ENCODE results near the gene KIAA0319L.
A peak's percentile ranks its signal among the peaks of the same experiment; 100 is the strongest.

The KIAA0319L gene

DNA sequence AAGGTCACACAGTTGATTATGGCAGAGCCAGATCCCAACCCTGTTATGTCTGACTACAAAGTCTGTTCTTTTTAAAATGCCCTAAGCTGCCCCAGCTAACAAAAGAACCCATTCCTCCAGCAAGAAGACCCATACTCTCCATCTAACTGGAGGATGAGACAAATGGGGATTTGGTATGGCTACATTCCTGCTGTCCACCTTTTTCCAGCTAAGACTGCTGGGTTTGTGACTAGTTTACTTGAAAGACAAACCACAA lies 112.8 kb downstream of the KIAA0319L start:
- H3K27me3 ChIP-seq (replicated peaks): no peaks in the 10 kb centered on the region
- in situ Hi-C loops (cut with HindIII; ENCODE audit: low pct_ligation_motif_present, low sequenced_read_pairs): no loop called here
- TF ChIP-seq, protein P1, sequence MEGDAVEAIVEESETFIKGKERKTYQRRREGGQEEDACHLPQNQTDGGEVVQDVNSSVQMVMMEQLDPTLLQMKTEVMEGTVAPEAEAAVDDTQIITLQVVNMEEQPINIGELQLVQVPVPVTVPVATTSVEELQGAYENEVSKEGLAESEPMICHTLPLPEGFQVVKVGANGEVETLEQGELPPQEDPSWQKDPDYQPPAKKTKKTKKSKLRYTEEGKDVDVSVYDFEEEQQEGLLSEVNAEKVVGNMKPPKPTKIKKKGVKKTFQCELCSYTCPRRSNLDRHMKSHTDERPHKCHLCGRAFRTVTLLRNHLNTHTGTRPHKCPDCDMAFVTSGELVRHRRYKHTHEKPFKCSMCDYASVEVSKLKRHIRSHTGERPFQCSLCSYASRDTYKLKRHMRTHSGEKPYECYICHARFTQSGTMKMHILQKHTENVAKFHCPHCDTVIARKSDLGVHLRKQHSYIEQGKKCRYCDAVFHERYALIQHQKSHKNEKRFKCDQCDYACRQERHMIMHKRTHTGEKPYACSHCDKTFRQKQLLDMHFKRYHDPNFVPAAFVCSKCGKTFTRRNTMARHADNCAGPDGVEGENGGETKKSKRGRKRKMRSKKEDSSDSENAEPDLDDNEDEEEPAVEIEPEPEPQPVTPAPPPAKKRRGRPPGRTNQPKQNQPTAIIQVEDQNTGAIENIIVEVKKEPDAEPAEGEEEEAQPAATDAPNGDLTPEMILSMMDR (IDR thresholded peaks at IDR 0.05; ENCODE audit: low read depth, low read length, missing control alignments): no peak
- no peak overlapping the region for H3K27ac ChIP-seq
- no peak overlapping the region for H3K4me3 ChIP-seq (ENCODE audit: low read depth, low read length)
- peaks cover 54% of the 10 kb centered on the region for H3K36me3 ChIP-seq (replicated peaks)
- DNase-seq: no peak

DNA sequence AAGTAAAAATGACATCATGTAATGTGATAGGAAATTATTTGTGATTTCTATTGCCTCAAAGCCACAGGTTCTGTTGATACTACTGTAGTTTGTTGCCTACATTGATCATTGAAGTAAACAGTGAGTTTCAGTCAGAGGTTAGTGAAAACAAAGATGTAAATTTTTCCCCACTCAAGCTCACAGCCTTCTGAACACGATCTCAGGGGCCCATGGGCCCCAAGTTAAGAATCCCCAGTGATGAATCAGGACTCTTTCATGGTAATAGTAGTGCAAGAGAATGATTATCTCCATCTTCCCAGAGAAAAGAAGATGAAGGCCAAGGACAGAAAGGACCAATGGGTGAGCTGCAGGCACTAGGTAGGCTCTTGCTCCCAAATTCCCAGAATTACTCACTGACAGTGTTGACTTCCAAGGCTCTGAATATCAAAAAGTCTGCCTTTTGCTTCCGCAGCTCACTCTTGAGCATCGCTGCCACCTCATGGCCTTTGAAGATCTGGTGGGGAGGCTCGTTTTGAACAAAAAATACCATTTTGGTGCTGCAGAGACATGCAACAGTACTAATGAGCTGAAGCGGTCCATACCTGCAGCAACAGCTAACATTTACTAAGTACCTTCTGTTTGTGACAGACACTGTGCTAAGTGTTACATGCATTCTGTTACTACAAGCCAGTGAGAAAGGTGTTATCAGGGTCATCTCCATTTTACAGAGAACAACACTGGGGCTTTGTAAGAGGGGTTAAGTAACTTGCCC lies 113.3 kb downstream of the KIAA0319L start:
- in situ Hi-C loops (cut with HindIII; ENCODE audit: low pct_ligation_motif_present, low sequenced_read_pairs): no loop called here
- H3K27me3 ChIP-seq (replicated peaks): no peaks in the 10 kb centered on the region
- TF ChIP-seq, protein P1 (IDR thresholded peaks at IDR 0.05; ENCODE audit: low read depth, low read length, missing control alignments): peak; percentile 46
- no peak overlapping the region for H3K27ac ChIP-seq
- no peak overlapping the region for H3K4me3 ChIP-seq (ENCODE audit: low read depth, low read length)
- no peak for DNase-seq
- peaks cover 55% of the 10 kb centered on the region for H3K36me3 ChIP-seq (replicated peaks)

DNA sequence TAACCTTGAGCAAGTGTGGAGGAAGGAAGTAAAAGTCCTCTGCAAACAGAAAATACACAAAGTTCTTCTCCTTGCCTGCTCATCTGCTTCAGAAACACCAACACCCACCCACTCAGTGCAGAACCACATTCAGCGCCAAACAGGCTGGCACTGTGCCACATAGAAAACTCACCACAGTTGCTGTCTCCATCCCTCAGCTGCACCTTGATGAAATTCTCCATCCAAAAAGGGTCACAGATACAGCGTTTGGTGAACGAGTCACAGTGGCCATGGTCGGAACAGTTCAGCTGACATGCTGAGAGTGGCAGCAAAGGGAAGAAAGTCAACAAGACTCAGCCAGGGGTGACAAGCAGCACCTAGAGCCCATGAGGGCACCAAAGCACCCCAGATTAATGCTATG lies 114.5 kb downstream of the KIAA0319L start:
- peaks cover 55% of the 10 kb centered on the region for H3K36me3 ChIP-seq (replicated peaks)
- no peak overlapping the region for H3K27ac ChIP-seq
- in situ Hi-C loops (cut with HindIII; ENCODE audit: low pct_ligation_motif_present, low sequenced_read_pairs): no loop called here
- TF ChIP-seq, protein P1 (IDR thresholded peaks at IDR 0.05; ENCODE audit: low read depth, low read length, missing control alignments): no peak
- no peaks in the 10 kb centered on the region for H3K27me3 ChIP-seq (replicated peaks)
- H3K4me3 ChIP-seq (ENCODE audit: low read depth, low read length): no peak overlapping the region
- no peak for DNase-seq

DNA sequence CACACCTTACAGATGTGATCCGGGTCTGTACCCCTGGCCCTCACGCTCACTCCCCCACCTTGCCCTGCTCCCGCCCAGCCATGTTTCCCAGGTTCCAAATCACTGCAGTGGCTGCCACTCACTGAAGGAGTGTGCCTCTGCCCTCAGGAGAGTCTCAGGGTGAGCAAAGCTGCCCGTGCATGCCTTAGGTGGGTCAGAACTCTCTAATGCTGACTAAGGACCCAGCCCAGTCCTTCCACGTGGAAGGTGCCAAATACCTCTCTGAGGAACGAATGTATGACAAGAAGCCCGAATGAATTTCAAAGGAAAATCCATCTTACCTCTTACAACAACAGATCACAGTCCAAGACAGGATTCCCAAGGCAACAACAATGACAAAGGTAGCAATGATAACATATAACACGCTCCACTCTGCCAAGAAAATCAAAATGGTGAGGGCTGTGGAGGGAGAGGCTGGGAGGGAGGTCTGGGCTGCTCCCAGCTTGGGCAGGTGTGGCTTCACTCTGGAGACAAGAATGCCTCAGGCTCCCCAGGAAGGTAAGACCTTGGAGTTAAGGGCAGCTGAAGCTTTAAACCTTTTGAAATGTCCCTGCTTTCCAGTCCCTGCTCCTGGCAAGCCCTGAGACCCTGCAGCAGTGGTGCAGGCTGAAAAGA lies 115.2 kb downstream of the KIAA0319L start:
- in situ Hi-C loops (cut with HindIII; ENCODE audit: low pct_ligation_motif_present, low sequenced_read_pairs): no loop called here
- Histone ChIP-seq H3K27me3 (replicated peaks) (no peaks in the 10 kb centered on the region), H3K36me3 (replicated peaks) (peaks cover 55% of the 10 kb centered on the region), H3K27ac (no peak overlapping the region), H3K4me3 (ENCODE audit: low read depth, low read length) (no peak overlapping the region)
- no peak for DNase-seq
- TF ChIP-seq, protein P1 (IDR thresholded peaks at IDR 0.05; ENCODE audit: low read depth, low read length, missing control alignments): no peak

DNA sequence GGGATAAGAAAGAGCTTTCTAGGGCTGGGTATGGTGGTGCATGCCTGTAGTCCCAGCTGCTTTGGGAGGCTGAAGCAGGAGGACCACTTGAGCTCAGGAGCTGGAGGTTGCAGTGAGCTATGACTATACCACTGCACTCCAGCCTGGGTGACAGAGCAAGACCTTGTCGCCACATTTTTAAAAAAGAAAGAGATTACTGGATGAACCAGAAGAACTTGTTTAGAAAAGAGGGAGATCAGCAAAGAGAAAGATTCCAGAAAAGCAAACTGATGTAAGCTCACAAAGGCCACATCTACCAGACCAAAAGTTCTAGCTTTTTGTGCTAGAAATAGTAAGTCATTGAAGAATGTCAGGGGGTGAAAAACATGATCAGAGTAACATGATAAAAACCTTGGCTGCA lies 117.6 kb downstream of the KIAA0319L start:
- DNase-seq: no peak
- peaks cover 56% of the 10 kb centered on the region for H3K36me3 ChIP-seq (replicated peaks)

More for the DNA sequence above, 117.6 kb downstream of the KIAA0319L start:
- Histone ChIP-seq H3K27ac (no peak overlapping the region), H3K4me3 (ENCODE audit: low read depth, low read length) (no peak overlapping the region), H3K27me3 (replicated peaks) (no peaks in the 10 kb centered on the region)
- in situ Hi-C loops (cut with HindIII; ENCODE audit: low pct_ligation_motif_present, low sequenced_read_pairs): no loop called here
- TF ChIP-seq, protein P1 (IDR thresholded peaks at IDR 0.05; ENCODE audit: low read depth, low read length, missing control alignments): no peak

Measured in brain microvascular endothelial cell (primary cell).